ENCODE results near the gene GRB10. TPM values are rescaled to one million over a fixed set of nuclear protein-coding genes. Genes with fewer than 3 reads are reported as not detected.

The GRB10 gene
- total and polyA plus RNA-seq, 2 donors (not counting 3 experiments of a cell fraction or from before 2014, with no cell fraction given) = 43.7 to 240 TPM

- dilution Hi-C loops (cut with MboI; ENCODE audit: extremely low pct_ligation_motif_present, low sequenced_read_pairs) (no loop called here), intact Hi-C loops (cut with micrococcal nuclease) (no loop called here)
- H3K27ac ChIP-seq (ENCODE audit: insufficient read depth, low read depth, low read length) = no peak overlapping the region
- no peaks in the 10 kb centered on the region for H3K27me3 ChIP-seq (ENCODE audit: control insufficient read depth in 2 of 2, insufficient read depth in 2 of 2, low read length in 2 of 2)
- DNase-seq (ENCODE audit: low read depth, low spot score) (no peak), FAIRE-seq (no peak)
- peaks cover 97% of the 10 kb centered on the region for H3K79me2 ChIP-seq (ENCODE audit: control insufficient read depth, insufficient read depth, low read length)
- peaks cover 0 to 10% of the 10 kb centered on the region in 2 experiments for H3K36me3 ChIP-seq (ENCODE audit: control insufficient read depth in 2 of 2, extremely low read depth in 1 of 2, insufficient read depth in 2 of 2, low read length in 2 of 2)
- H3K9me3 ChIP-seq (replicated peaks; ENCODE audit: control insufficient read depth, insufficient read depth, low read length) = no peaks in the 10 kb centered on the region
- peaks cover 8% of the 10 kb centered on the region for H3K4me1 ChIP-seq (ENCODE audit: control insufficient read depth, extremely low read depth, insufficient read depth, low read length)
- TF ChIP-seq GATA2 (IDR thresholded peaks at IDR 0.05; ENCODE audit: insufficient read depth, insufficient read length, low read depth, low read length) = no peak
- H3K9me1 ChIP-seq (replicated peaks; ENCODE audit: control insufficient read depth, extremely low read depth, insufficient read depth, low read length) = no peaks in the 10 kb centered on the region
- no peak overlapping the region for H2AFZ ChIP-seq (ENCODE audit: low read depth, low read length)
- H3K4me2 ChIP-seq (ENCODE audit: insufficient read depth, low read length) = no peak overlapping the region
- H4K20me1 ChIP-seq (replicated peaks; ENCODE audit: control insufficient read depth, extremely low read depth, insufficient read depth, low read length) = peaks cover 14% of the 10 kb centered on the region
- no peak overlapping the region for H3K9ac ChIP-seq (replicated peaks; ENCODE audit: extremely low read depth, insufficient read depth, low read length)
- CTCF ChIA-PET = interaction anchor here (1.2 to 1.5 kb wide), 2 partner anchors 353 to 426 kb away, joined by 3 to 4 read pairs; no protein-coding TSS in a partner anchor
- H3K4me3 ChIP-seq (replicated peaks in 1 of 3; ENCODE audit: insufficient read depth in 1 of 3, low read depth in 1 of 3, low read length in 3 of 3) = no peak overlapping the region
- BruUV-seq (replicated peaks) = no TSS peak
- POLR2A ChIA-PET = no interaction called here
Observed at GRCh38 chr7:50714857-50715256, 67.8 kb downstream of the GRB10 start.

GRCh38 chr7:50713123-50713965, 69.4 kb downstream of the GRB10 start:
- BruUV-seq (replicated peaks) = no TSS peak
- DNase-seq (ENCODE audit: low read depth, low spot score) (no peak), FAIRE-seq (no peak)
- Histone ChIP-seq H3K27ac (ENCODE audit: insufficient read depth, low read depth, low read length) (no peak overlapping the region), H3K9me1 (replicated peaks; ENCODE audit: control insufficient read depth, extremely low read depth, insufficient read depth, low read length) (no peaks in the 10 kb centered on the region), H3K9me3 (replicated peaks; ENCODE audit: control insufficient read depth, insufficient read depth, low read length) (no peaks in the 10 kb centered on the region), H3K4me2 (ENCODE audit: insufficient read depth, low read length) (no peak overlapping the region), H3K4me3 (replicated peaks in 1 of 3; ENCODE audit: insufficient read depth in 1 of 3, low read depth in 1 of 3, low read length in 3 of 3) (no peak overlapping the region), H3K36me3 (ENCODE audit: control insufficient read depth in 2 of 2, extremely low read depth in 1 of 2, insufficient read depth in 2 of 2, low read length in 2 of 2) (peaks cover 0 to 13% of the 10 kb centered on the region in 2 experiments), H3K4me1 (ENCODE audit: control insufficient read depth, extremely low read depth, insufficient read depth, low read length) (no peaks in the 10 kb centered on the region), H2AFZ (ENCODE audit: low read depth, low read length) (no peak overlapping the region), H3K27me3 (ENCODE audit: control insufficient read depth in 2 of 2, insufficient read depth in 2 of 2, low read length in 2 of 2) (no peaks in the 10 kb centered on the region), H4K20me1 (replicated peaks; ENCODE audit: control insufficient read depth, extremely low read depth, insufficient read depth, low read length) (peaks cover 10% of the 10 kb centered on the region), H3K79me2 (ENCODE audit: control insufficient read depth, insufficient read depth, low read length) (peaks cover 95% of the 10 kb centered on the region), H3K9ac (replicated peaks; ENCODE audit: extremely low read depth, insufficient read depth, low read length) (no peak overlapping the region)
- ChIA-PET POLR2A (no interaction called here), CTCF (no interaction called here)
- intact Hi-C loops (cut with micrococcal nuclease) = no loop called here
- no peak for TF ChIP-seq CTCF (IDR thresholded peaks at IDR 0.05; ENCODE audit: extremely low read depth in 1 of 2, insufficient read depth in 1 of 2, low read depth in 1 of 2, low read length in 2 of 2)
- no peak for TF ChIP-seq FOS (IDR thresholded peaks at IDR 0.05; ENCODE audit: borderline replicate concordance, insufficient read depth, low read length)
- no peak for TF ChIP-seq POLR2AphosphoS5 (IDR thresholded peaks at IDR 0.05; ENCODE audit: insufficient read depth, low read depth, low read length)
- TF ChIP-seq GATA2 (IDR thresholded peaks at IDR 0.05; ENCODE audit: insufficient read depth, insufficient read length, low read depth, low read length) = no peak
- no peak for TF ChIP-seq JUN (IDR thresholded peaks at IDR 0.05; ENCODE audit: borderline replicate concordance, insufficient read depth, insufficient read length, low read depth)
- TF ChIP-seq POLR2A (IDR thresholded peaks at IDR 0.05; ENCODE audit: low read depth, low read length) = no peak
- TF ChIP-seq MAX (IDR thresholded peaks at IDR 0.05; ENCODE audit: insufficient read depth, insufficient read length) = no peak
- TF ChIP-seq MYC (IDR thresholded peaks at IDR 0.05; ENCODE audit: low read depth, low read length) = no peak
- no peak for TF ChIP-seq EZH2 (IDR thresholded peaks at IDR 0.05; ENCODE audit: borderline replicate concordance, low read depth, low read length, severe bottlenecking)
- dilution Hi-C loops (cut with MboI; ENCODE audit: extremely low pct_ligation_motif_present, low sequenced_read_pairs) = no loop called here

All from endothelial cell of umbilical vein (primary cell).